Small intestine (tissue), 7 donors: ENCODE measurements around the gene PEX16. TPM values are rescaled to one million over a fixed set of nuclear protein-coding genes. Genes with fewer than 3 reads are reported as not detected.

Experiments used
- DNase-seq, 2 donors: peaks; one replicate each; pipeline versions ENCODE4 v3.0.0 to v3.0.0-alpha.2; 2013
- FAIRE-seq: peaks from 2 replicates; lab custom pipeline; 2012; peaks lifted over from hg19 to GRCh38; lab: Jason Lieb, UNC
- H3K27ac ChIP-seq, 3 donors: one replicate each; pipeline ENCODE4 v1.5.1; 2013; ENCODE audit warnings: low read length in 2 of 3, mild to moderate bottlenecking in 2 of 3, control low read depth in 1 of 3, inconsistent platforms in 1 of 3, low read depth in 1 of 3, moderate library complexity in 1 of 3
- H3K27me3 ChIP-seq, 3 donors: one replicate each; pipeline ENCODE4 v1.6.1; 2013; ENCODE audit warnings: low read length in 3 of 3, inconsistent platforms in 1 of 3; ENCODE audit not compliant: control insufficient read depth in 3 of 3, insufficient read depth in 3 of 3
- H3K36me3 ChIP-seq, 3 donors: one replicate each; pipeline ENCODE4 v1.6.1; 2013; ENCODE audit warnings: low read length in 3 of 3, inconsistent platforms in 1 of 3, low read depth in 1 of 3, mild to moderate bottlenecking in 1 of 3, moderate library complexity in 1 of 3; ENCODE audit not compliant: control insufficient read depth in 3 of 3, insufficient read depth in 2 of 3
- H3K4me1 ChIP-seq, 3 donors: one replicate each; pipeline ENCODE4 v1.6.1; 2013; ENCODE audit warnings: low read length in 2 of 3, inconsistent platforms in 1 of 3, low read depth in 1 of 3, mild to moderate bottlenecking in 1 of 3, moderate library complexity in 1 of 3; ENCODE audit not compliant: control insufficient read depth in 3 of 3, insufficient read depth in 2 of 3
- H3K4me3 ChIP-seq, 3 donors: one replicate each; pipeline ENCODE4 v1.5.1; 2013; ENCODE audit warnings: low read length in 3 of 3, control low read depth in 1 of 3, inconsistent platforms in 1 of 3, low read depth in 1 of 3, mild to moderate bottlenecking in 1 of 3, moderate library complexity in 1 of 3
- H3K9me3 ChIP-seq, 2 donors: one replicate each; pipeline ENCODE4 v1.6.1; 2013; ENCODE audit warnings: low read depth in 1 of 2, low read length in 1 of 2; ENCODE audit not compliant: control insufficient read depth in 2 of 2, insufficient read depth in 1 of 2
- WGBS, 3 donors: extraction: QIAGEN DNeasy Blood & Tissue Kit; methylation state at CpG; one replicate each; pipeline ENCODE4 v1.1.7; 2013; 5-methylcytosine and 5-hydroxymethylcytosine counted together
- polyA plus RNA-seq, 4 donors: library from polyadenylated mRNA; stranded (reverse) in 3 of 4; unstranded in 1 of 4; fragments of 200-250 nt in 3 of 4; fragments of 120-200 nt in 1 of 4; gene quantifications; one replicate each; pipeline versions ENCODE4 v1.2.1 to v1.2.3, GENCODE V29; 2013
- donor health status: healthy with polysubstance abuse.
- donor health status: control.
- donor health status: control.
- donor health status: Bipolar disorder and iron deficiency.
- donor health status: healthy.

The PEX16 gene
- polyA plus RNA-seq, 4 donors, result 22.1 to 74.0 (median 58.5) TPM

- no peak overlapping the region for H3K27ac ChIP-seq
- no peaks in the 10 kb centered on the region for H3K4me1 ChIP-seq
- DNase-seq (no peak), FAIRE-seq (no peak)
- H3K9me3 ChIP-seq, result no peaks in the 10 kb centered on the region
- no peak overlapping the region for H3K4me3 ChIP-seq
- peaks cover 16 to 32% (median 21%) of the 10 kb centered on the region in 3 donors for H3K36me3 ChIP-seq
- H3K27me3 ChIP-seq, result no peaks in the 10 kb centered on the region
- 96 to 100% (median 100%) methylated on average over 1 of the region's 1 CpG for WGBS, 3 donors
Observed at GRCh38 chr11:45947885-45948284, 30.2 kb upstream of the PEX16 start.

DNA sequence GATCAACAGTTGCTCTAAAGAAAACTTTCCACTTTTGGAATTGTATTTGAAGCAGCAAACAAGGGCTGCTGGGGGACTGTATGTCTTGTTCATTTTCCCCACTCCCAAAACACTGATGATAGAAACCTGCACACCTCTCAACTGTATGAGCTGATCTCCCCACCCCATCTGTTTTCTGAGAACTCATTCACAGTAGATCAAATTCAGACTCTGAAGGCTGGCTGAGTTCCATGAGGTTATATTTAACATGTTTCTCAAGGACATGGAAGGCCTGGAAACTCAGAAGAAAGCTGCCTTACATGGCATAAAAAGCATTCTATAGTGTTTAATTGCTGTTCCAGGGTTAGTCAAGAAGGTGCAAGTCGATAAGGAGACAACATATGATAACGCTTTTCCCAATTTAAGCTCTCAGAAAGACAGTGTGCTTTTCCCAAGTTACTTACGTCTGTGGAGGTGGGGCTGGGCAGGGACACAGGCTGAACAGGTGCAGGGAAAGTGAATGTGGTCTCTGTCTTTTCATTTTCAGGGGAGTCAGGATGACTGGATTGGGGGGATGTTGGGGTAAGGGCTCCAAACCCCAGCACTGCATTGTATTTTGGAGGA is 27.8 kb upstream of the PEX16 start:
- H3K36me3 ChIP-seq, result peaks cover 16 to 27% (median 21%) of the 10 kb centered on the region in 3 donors
- H3K27me3 ChIP-seq, result no peaks in the 10 kb centered on the region
- no peak overlapping the region for H3K27ac ChIP-seq
- WGBS, 3 donors, result 77 to 91% (median 86%) methylated on average over 3 of the region's 3 CpGs
- FAIRE-seq (no peak), DNase-seq (no peak)
- no peaks in the 10 kb centered on the region for H3K9me3 ChIP-seq
- no peaks in the 10 kb centered on the region for H3K4me1 ChIP-seq
- no peak overlapping the region for H3K4me3 ChIP-seq

DNA sequence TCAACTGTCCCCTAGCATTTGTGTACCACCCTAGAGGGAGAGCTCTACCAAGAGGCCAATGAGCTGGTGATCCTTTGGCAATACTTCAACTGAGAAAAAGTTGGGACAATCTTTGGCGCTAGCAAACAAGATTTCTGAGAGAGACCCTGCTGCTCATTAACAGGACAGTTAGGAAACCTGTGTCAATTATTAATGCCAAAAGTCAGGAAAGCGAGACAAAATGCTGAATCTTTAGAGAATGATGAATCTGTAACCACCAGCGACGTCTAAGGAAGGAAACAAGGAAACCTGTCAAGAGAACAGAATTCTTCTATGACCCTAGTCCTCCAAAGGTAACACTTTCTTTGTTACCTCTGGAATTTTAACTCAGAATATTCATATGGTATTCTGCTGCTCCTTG is 24.7 kb upstream of the PEX16 start:
- Histone ChIP-seq H3K9me3 (no peaks in the 10 kb centered on the region), H3K4me1 (no peaks in the 10 kb centered on the region), H3K4me3 (no peak overlapping the region), H3K27ac (no peak overlapping the region), H3K36me3 (peaks cover 4 to 20% (median 10%) of the 10 kb centered on the region in 3 donors), H3K27me3 (no peaks in the 10 kb centered on the region)
- DNase-seq (no peak), FAIRE-seq (no peak)
- 93 to 95% (median 94%) methylated on average over 4 of the region's 4 CpGs for WGBS, 3 donors

DNA sequence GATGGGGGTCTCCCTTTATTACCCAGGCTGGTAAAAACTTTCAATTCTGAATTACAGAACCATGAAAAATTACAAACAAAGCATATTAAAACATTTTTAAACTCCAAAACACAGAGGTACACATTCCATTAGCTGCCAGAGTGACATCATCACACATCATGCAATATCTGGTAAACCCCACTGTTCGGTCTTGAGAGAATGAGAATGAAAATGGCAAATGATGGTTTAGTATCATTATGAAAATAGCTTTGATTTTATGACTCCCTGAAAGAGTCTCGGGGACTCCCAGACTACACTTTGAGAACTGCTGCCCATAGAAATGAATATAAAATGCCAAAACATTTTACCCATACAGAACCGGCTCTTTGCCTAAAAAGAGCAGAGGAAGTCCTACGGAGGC is 23.6 kb upstream of the PEX16 start:
- no peaks in the 10 kb centered on the region for H3K27me3 ChIP-seq
- H3K4me1 ChIP-seq, result no peaks in the 10 kb centered on the region
- 84 to 91% (median 89%) methylated on average over 4 of the region's 4 CpGs for WGBS, 3 donors
- H3K27ac ChIP-seq, result no peak overlapping the region
- H3K9me3 ChIP-seq, result no peaks in the 10 kb centered on the region
- DNase-seq (no peak), FAIRE-seq (no peak)
- peaks cover 3 to 25% (median 13%) of the 10 kb centered on the region in 3 donors for H3K36me3 ChIP-seq
- H3K4me3 ChIP-seq, result no peak overlapping the region

DNA sequence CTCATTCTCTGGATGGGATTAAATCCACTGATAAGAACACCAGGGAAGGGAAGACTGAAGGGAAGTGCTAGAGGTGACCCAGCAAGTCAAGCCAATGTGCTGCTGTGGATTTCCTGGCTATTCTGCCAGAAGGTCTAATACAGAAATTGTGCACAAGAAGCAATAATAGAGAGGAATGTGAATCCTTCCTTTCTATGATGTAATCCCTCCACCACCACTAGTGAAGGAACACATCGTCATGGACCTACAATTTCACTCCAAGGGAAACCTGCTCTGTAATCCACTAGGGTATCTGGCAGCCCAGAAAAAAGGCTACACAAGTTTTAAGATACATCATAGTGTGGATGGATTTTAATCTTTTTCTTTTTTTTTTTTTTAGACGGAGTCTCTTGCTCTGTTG is 22.2 kb upstream of the PEX16 start:
- H3K9me3 ChIP-seq, result no peaks in the 10 kb centered on the region
- DNase-seq, result no peak
- no peaks in the 10 kb centered on the region for H3K4me1 ChIP-seq
- 80 to 88% (median 82%) methylated on average over 2 of the region's 2 CpGs for WGBS, 3 donors
- H3K27ac ChIP-seq, result no peak overlapping the region
- H3K36me3 ChIP-seq, result peaks cover 6 to 33% (median 7%) of the 10 kb centered on the region in 3 donors
- no peak for FAIRE-seq
- no peak overlapping the region for H3K4me3 ChIP-seq
- no peaks in the 10 kb centered on the region for H3K27me3 ChIP-seq

- Histone ChIP-seq H3K9me3 (no peaks in the 10 kb centered on the region), H3K27me3 (no peaks in the 10 kb centered on the region), H3K36me3 (peaks cover 6 to 43% (median 6%) of the 10 kb centered on the region in 3 donors), H3K4me1 (no peaks in the 10 kb centered on the region), H3K4me3 (no peak overlapping the region), H3K27ac (no peak overlapping the region)
- 94 to 96% (median 96%) methylated on average over 10 of the region's 10 CpGs for WGBS, 3 donors
- FAIRE-seq, result no peak
- DNase-seq, result no peak
Observed at GRCh38 chr11:45937916-45938315, 20.2 kb upstream of the PEX16 start.

GRCh38 chr11:45936511-45937054 is 18.9 kb upstream of the PEX16 start:
- Histone ChIP-seq H3K27me3 (no peaks in the 10 kb centered on the region), H3K4me1 (no peaks in the 10 kb centered on the region), H3K36me3 (peaks cover 6 to 52% (median 6%) of the 10 kb centered on the region in 3 donors), H3K4me3 (no peak overlapping the region), H3K9me3 (no peaks in the 10 kb centered on the region), H3K27ac (no peak overlapping the region)
- no peak for FAIRE-seq
- DNase-seq, result no peak
- WGBS, 3 donors, result 95 to 96% (median 96%) methylated on average over 4 of the region's 4 CpGs

- FAIRE-seq, result no peak
- H3K9me3 ChIP-seq, result no peaks in the 10 kb centered on the region
- no peak overlapping the region for H3K27ac ChIP-seq
- H3K36me3 ChIP-seq, result peaks cover 6 to 61% (median 6%) of the 10 kb centered on the region in 3 donors
- H3K4me3 ChIP-seq, result no peak overlapping the region
- H3K27me3 ChIP-seq, result no peaks in the 10 kb centered on the region
- peaks cover 0 to 6% (median 0%) of the 10 kb centered on the region in 3 donors for H3K4me1 ChIP-seq
- 85 to 91% (median 90%) methylated on average over 8 of the region's 8 CpGs for WGBS, 3 donors
- DNase-seq, result no peak
Observed at GRCh38 chr11:45935349-45936064, 17.8 kb upstream of the PEX16 start.
